ENCODE data around the gene GRIA4. TPM values are rescaled to one million over a fixed set of nuclear protein-coding genes. Genes with fewer than 3 reads are reported as not detected.

The GRIA4 gene
- polyA plus RNA-seq, 12 donors: 7.3 to 38.0 (median 12.4) TPM; not detected in 1

DNA sequence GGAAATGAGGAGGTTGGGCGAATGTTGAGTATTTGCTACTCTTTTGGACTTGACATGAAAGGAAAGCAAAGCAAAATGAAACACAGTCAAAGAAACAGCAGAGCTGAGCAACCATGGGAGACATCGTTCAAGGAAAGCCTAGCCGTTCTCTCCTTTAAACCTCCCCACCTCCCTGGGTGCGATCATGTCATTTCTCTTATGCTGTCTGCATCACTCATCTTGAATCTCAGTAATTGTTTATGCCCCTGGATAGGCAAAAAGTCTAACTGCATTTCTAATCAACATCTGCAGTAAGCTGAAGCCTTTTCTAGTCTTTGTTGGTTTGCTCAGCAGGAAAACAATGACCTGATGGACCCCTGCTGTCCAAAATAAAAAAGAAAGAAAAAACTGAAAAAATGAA lies 305.1 kb downstream of the GRIA4 start:
- DNase-seq: no peak

GRCh38 chr11:105918039-105918438 lies 308.2 kb downstream of the GRIA4 start:
- no peak for DNase-seq

DNA sequence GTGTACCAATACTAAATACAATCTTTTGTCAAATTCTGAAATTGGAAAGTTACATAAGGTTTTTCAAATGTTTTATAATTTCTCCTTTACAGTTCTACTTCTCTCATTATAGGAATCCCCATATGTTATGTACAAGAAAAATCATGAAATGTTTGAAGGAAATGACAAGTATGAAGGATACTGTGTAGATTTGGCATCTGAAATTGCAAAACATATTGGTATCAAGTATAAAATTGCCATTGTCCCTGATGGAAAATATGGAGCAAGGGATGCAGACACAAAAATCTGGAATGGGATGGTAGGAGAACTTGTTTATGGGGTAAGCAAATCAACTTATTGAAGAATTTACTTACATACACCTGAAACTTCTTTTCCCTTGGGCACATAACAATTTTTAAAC lies 308.7 kb downstream of the GRIA4 start:
- no peak for DNase-seq

GRCh38 chr11:105923252-105923651 lies 313.4 kb downstream of the GRIA4 start:
- DNase-seq: no peak

GRCh38 chr11:105923807-105924206 lies 313.9 kb downstream of the GRIA4 start:
- peak; percentile 69 for DNase-seq

- DNase-seq: no peak
Observed at GRCh38 chr11:105929084-105929955, 319.4 kb downstream of the GRIA4 start.

GRCh38 chr11:105933695-105934094 lies 323.8 kb downstream of the GRIA4 start:
- DNase-seq: no peak

GRCh38 chr11:105935791-105936190 lies 325.9 kb downstream of the GRIA4 start:
- DNase-seq: no peak

DNA sequence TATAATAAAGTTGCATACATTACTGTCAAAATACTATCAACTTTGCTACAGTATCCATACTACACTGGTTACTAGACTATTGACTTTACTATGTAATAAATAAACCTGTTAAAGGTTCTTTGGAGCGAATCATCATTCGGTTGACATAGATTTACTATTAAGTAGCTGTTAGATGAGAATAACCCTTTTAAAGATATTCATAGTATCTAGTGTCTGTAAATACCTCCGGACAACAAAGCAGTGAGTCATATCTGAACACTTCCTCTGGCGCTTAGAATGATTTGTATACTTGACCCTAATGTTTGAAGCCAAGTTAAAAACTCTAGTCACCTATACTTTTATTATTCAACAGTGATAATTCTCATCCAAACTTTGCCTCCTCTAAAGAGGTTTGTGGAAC lies 327.5 kb downstream of the GRIA4 start:
- no peak for DNase-seq

DNA sequence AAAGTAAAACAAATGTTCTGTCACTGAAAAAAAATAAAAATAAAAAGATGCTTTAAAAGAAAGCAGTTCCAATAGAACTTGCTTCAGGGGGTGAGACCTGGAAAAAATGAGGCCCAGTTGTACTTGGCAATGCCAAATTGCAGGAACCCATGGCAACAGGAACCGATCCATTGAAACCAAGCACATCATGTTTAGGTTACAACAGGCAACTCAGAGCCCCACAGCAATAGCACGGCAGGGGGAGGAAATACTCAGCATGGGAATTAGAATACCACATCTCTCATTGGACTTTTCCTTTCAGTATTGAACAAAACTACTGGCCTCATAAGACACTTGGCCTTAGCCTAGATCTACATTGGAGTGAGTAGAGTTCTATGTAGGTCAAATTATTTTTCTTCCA lies 327.9 kb downstream of the GRIA4 start:
- no peak for DNase-seq

DNA sequence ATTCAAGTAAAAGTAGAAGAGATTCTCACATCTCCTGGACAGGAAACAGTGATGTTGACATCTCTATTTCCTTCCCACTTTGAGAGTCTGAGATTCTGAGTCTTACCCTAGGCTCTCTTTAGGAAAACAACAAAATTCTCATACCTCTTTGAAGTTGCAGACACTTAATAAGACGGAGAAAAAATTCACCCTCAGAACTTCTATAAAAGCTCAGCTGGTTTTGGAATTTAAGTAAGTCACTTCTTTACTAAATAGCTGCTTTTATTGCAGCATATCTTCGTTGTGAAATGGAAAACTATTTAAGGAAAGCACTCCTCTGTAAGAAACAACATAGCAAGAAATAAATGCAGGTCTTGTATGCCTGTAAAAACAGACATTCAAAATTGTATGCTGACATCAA lies 333.0 kb downstream of the GRIA4 start:
- DNase-seq: no peak

- no peak for DNase-seq
Observed at GRCh38 chr11:105948918-105949590, 339.2 kb downstream of the GRIA4 start.

GRCh38 chr11:105953886-105954285 lies 344.0 kb downstream of the GRIA4 start:
- DNase-seq: no peak

DNA sequence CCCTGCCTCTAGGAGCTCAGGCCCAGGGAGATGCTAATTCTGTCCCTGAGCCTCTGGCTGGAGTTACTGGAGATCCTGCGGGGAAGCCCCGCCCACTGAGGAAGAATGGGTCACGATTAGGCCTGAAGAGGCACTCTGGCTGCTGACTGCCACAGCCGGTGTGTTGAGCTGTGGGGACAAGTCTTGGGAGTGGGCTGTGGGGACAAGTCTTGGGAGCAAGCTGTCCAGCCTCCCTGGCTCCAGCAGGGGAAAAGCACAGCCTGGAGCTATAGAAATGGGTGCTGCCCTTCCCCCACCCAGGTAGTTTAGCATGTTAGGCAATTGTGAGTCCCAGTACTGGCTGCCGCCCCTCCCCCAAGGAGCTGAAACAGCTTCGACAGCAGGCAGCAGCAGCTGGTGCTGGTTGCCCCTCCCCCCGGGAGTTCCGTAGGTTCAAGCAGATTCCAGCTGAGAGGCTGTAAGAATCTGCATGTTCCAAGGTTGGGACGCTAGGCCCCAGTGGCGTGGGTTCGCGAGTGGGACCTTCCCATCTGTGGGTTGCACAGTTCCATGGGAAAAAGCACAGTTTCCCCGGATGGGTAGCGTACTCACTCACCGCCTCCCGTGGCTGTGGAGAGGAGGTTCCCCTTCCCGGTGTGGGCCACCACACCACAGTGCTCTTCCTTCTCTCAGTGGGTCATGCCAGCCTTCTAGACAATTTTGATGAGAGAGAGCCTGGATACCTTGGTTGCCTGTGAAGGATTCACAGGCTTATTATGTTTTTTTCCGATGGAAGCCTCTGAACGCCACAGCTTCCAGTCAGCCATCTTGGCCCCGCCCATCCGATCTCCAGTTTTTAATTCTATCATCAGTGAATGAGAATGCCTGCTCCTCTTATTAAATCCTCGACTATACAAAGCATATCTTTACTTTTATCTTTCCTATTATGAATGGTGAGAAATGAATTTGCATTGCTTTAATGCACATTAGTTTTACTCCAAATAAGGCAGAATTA lies 350.7 kb downstream of the GRIA4 start:
- no peak for DNase-seq

- no peak for DNase-seq
Observed at GRCh38 chr11:105968021-105968697, 358.3 kb downstream of the GRIA4 start.

- no peak for DNase-seq
Observed at GRCh38 chr11:105969756-105970155, 359.9 kb downstream of the GRIA4 start.

GRCh38 chr11:105975128-105975527 lies 365.3 kb downstream of the GRIA4 start:
- no peak for DNase-seq

DNA sequence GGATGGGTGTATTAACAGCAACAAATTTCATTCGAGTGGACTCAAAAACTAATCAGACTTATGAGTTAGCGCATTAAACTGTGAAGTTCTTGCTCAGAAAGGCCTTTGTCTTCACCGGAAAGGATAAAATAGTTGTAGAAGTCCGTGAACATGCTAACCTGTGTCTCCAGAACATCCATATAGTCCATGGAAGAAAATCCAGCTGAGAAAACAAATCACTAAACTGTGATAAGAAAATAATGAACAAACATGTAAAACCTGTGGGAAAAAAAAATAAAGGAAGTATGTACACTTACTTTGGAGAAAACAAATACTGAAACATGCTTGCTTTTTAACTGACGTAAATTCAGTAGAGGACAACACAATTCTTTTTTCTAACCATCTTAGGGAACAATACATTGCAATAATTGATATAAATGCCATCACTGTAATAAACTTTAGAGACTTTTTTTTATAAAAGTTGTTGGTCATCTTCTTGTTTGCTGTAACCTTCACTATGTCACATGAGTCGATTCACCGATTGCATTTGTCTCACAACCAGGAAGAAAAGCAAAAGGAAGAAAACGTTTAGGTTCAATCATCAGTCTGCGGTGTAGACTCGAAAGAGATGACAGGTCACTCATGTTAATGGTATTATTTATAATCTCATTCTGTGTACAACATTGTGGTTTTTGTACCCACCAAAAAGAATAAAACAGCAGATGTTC lies 370.3 kb downstream of the GRIA4 start:
- no peak for DNase-seq

DNA sequence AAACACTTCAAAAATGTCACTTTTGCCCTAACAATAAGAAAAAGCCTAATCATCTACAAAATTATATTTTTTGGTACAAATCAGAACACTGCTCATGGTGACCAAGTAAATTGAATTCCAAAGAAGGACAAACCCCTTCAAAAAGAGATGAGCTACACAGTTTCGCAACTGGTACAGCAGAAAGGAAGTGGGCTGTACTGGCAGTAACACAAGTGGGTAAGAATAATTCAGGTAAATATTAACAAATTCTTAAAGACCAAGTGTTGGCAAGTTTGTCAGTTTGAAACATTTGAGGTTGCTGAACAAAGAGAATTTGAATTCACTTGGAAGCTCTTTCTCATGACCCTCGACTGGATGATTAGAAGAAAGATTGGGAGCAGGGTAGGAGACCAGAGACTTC lies 376.7 kb downstream of the GRIA4 start:
- no peak for DNase-seq

- DNase-seq: no peak
Observed at GRCh38 chr11:105988197-105988596, 378.3 kb downstream of the GRIA4 start.

GRCh38 chr11:105989124-105989523 lies 379.3 kb downstream of the GRIA4 start:
- no peak for DNase-seq
